Urinary bladder (tissue), 4 donors: ENCODE data around the gene NDUFB3. TPM values are rescaled to one million over a fixed set of nuclear protein-coding genes. Genes with fewer than 3 reads are reported as not detected.
"Not testable (repeated sequence)": the region's sequence is repeated elsewhere in the genome, so short reads cannot be mapped to it uniquely, and the experiment has no call there.

Source experiments
- DNase-seq: peaks from one replicate; pipeline ENCODE4 v3.0.0-alpha.2; 2015; ENCODE audit errors: extremely low spot score
- H3K27ac ChIP-seq: one replicate; pipeline ENCODE4 v1.5.1; 2013; ENCODE audit warnings: low read depth, mild to moderate bottlenecking, moderate library complexity
- H3K36me3 ChIP-seq: one replicate; pipeline ENCODE4 v1.6.1; 2013; ENCODE audit warnings: mild to moderate bottlenecking, moderate library complexity; ENCODE audit not compliant: insufficient read depth
- H3K4me1 ChIP-seq: one replicate; pipeline ENCODE4 v1.6.1; 2013; ENCODE audit warnings: mild to moderate bottlenecking, moderate library complexity; ENCODE audit not compliant: insufficient read depth
- H3K4me3 ChIP-seq: one replicate; pipeline ENCODE4 v1.5.1; 2013; ENCODE audit warnings: low read depth, low read length
- WGBS: extraction: QIAGEN DNeasy Blood & Tissue Kit; methylation state at CpG from one replicate; pipeline ENCODE4 v1.1.7; 2013; 5-methylcytosine and 5-hydroxymethylcytosine counted together
- polyA plus RNA-seq: library from polyadenylated mRNA; stranded (reverse); fragments of 200-250 nt; gene quantifications from one replicate; pipeline ENCODE4 v1.2.3, GENCODE V29; 2013
- total RNA-seq: library from RNA; depleted of rRNA; stranded (reverse); fragments of >200 nt; gene quantifications from one replicate; pipeline ENCODE4 v1.2.3, GENCODE V29; 2014
- donor health status: healthy with polysubstance abuse.
- donor health status: healthy.

The NDUFB3 gene
- total and polyA plus RNA-seq, 2 donors, result 53.2 to 63.4 TPM

- Histone ChIP-seq H3K27ac (no peak overlapping the region), H3K36me3 (no peaks in the 10 kb centered on the region), H3K4me1 (no peaks in the 10 kb centered on the region), H3K4me3 (no peak overlapping the region)
- WGBS, result 90% methylated on average over 4 of the region's 4 CpGs
- DNase-seq, result no peak
These were observed 37.4 kb downstream of the NDUFB3 start for GRCh38 chr2:201109186-201109585.

- Histone ChIP-seq H3K4me3 (no peak overlapping the region), H3K27ac (no peak overlapping the region)
- no peak for DNase-seq
These were observed 38.8 kb downstream of the NDUFB3 start for GRCh38 chr2:201110615-201111014.

GRCh38 chr2:201111096-201111495 lies 39.3 kb downstream of the NDUFB3 start:
- Histone ChIP-seq H3K27ac (no peak overlapping the region), H3K36me3 (no peaks in the 10 kb centered on the region), H3K4me3 (no peak overlapping the region), H3K4me1 (no peaks in the 10 kb centered on the region)
- WGBS, result 95% methylated on average over 3 of the region's 3 CpGs
- DNase-seq, result no peak

More at GRCh38 chr2:201110615-201111014, 38.8 kb downstream of the NDUFB3 start:
- H3K36me3 ChIP-seq, result no peaks in the 10 kb centered on the region
- no peaks in the 10 kb centered on the region for H3K4me1 ChIP-seq

GRCh38 chr2:201114350-201114749 lies 42.5 kb downstream of the NDUFB3 start:
- WGBS, result 91% methylated on average over 4 of the region's 4 CpGs
- no peak for DNase-seq
- H3K4me3 ChIP-seq, result no peak overlapping the region
- no peak overlapping the region for H3K27ac ChIP-seq
- no peaks in the 10 kb centered on the region for H3K36me3 ChIP-seq
- no peaks in the 10 kb centered on the region for H3K4me1 ChIP-seq

- H3K27ac ChIP-seq, result no peak overlapping the region
- H3K36me3 ChIP-seq, result no peaks in the 10 kb centered on the region
- no peak for DNase-seq
- no peaks in the 10 kb centered on the region for H3K4me1 ChIP-seq
- no peak overlapping the region for H3K4me3 ChIP-seq
These were observed 43.0 kb downstream of the NDUFB3 start for GRCh38 chr2:201114846-201115245.

GRCh38 chr2:201116115-201116958 lies 44.5 kb downstream of the NDUFB3 start, which contains the start of gene CFLAR:
Gene CFLAR, plus strand, starts transcription at chr2:201116164. Its CDS starts 13,702 bp downstream, at chr2:201129866.
- Histone ChIP-seq H3K36me3 (no peaks in the 10 kb centered on the region), H3K27ac (peak within 1 kb of the TSS; percentile 100), H3K4me1 (no peaks in the 10 kb centered on the region), H3K4me3 (peak within 1 kb of the TSS; percentile 80)
- peak; percentile 53 for DNase-seq
- WGBS, result under 1% methylated on average over 75 of the region's 75 CpGs

GRCh38 chr2:201116959-201117734 lies 45.3 kb downstream of the NDUFB3 start:
- H3K36me3 ChIP-seq, result no peaks in the 10 kb centered on the region
- peak overlapping the region; percentile 80 for H3K4me3 ChIP-seq
- DNase-seq, result no peak
- H3K4me1 ChIP-seq, result no peaks in the 10 kb centered on the region
- peak overlapping the region; percentile 100 for H3K27ac ChIP-seq
- 6% methylated on average over 22 of the region's 22 CpGs for WGBS

- H3K36me3 ChIP-seq, DNase-seq, H3K4me1 ChIP-seq: not testable (repeated sequence)
- WGBS, result 39% methylated on average over 13 of the region's 13 CpGs
- Histone ChIP-seq H3K4me3 (peak overlapping the region; percentile 80), H3K27ac (peak overlapping the region; percentile 100)
These were observed 45.9 kb downstream of the NDUFB3 start for GRCh38 chr2:201117735-201118094.

GRCh38 chr2:201118121-201118960 lies 46.5 kb downstream of the NDUFB3 start:
- DNase-seq, result peak; percentile 77
- H3K36me3 ChIP-seq, result no peaks in the 10 kb centered on the region
- peaks cover 1% of the 10 kb centered on the region for H3K4me1 ChIP-seq
- H3K4me3 ChIP-seq, result peak overlapping the region; percentile 63
- peak overlapping the region; percentile 81 for H3K27ac ChIP-seq
- WGBS, result 2% methylated on average over 48 of the region's 48 CpGs

- Histone ChIP-seq H3K4me3 (peak overlapping the region; percentile 63), H3K27ac (peak overlapping the region; percentile 81), H3K4me1 (peaks cover 1% of the 10 kb centered on the region), H3K36me3 (no peaks in the 10 kb centered on the region)
- DNase-seq, result no peak
- 28% methylated on average over 12 of the region's 12 CpGs for WGBS
These were observed 47.4 kb downstream of the NDUFB3 start for GRCh38 chr2:201118961-201119854.

GRCh38 chr2:201122276-201122675 lies 50.5 kb downstream of the NDUFB3 start:
- H3K36me3 ChIP-seq, result no peaks in the 10 kb centered on the region
- H3K27ac ChIP-seq, result no peak overlapping the region
- DNase-seq, result no peak
- WGBS, result 96% methylated on average over 1 of the region's 1 CpG
- no peak overlapping the region for H3K4me3 ChIP-seq
- peaks cover 3% of the 10 kb centered on the region for H3K4me1 ChIP-seq

- no peak overlapping the region for H3K4me3 ChIP-seq
- H3K27ac ChIP-seq, result no peak overlapping the region
- DNase-seq, result no peak
- peaks cover 6% of the 10 kb centered on the region for H3K4me1 ChIP-seq
- H3K36me3 ChIP-seq, result no peaks in the 10 kb centered on the region
- 12% methylated on average over 9 of the region's 9 CpGs for WGBS
These were observed 54.7 kb downstream of the NDUFB3 start for GRCh38 chr2:201126308-201127151.
